ENCODE results near the gene NOC4L.

- no peak for TF ChIP-seq CTCF (optimal IDR thresholded peaks at IDR 0.05 in 1 of 3, IDR thresholded peaks at IDR 0.05 in 1 of 3, conservative IDR thresholded peaks at IDR 0.05 in 1 of 3; ENCODE audit: extremely low read depth in 1 of 3, insufficient read depth in 2 of 3, low read length in 3 of 3)
- TF ChIP-seq EZH2 (IDR thresholded peaks at IDR 0.05; ENCODE audit: low read length): no peak
These were observed 21.3 kb downstream of the NOC4L start for GRCh38 chr12:132165584-132165983.

All from keratinocyte (primary cell).